ENCODE results near the gene CDC25B.

DNA sequence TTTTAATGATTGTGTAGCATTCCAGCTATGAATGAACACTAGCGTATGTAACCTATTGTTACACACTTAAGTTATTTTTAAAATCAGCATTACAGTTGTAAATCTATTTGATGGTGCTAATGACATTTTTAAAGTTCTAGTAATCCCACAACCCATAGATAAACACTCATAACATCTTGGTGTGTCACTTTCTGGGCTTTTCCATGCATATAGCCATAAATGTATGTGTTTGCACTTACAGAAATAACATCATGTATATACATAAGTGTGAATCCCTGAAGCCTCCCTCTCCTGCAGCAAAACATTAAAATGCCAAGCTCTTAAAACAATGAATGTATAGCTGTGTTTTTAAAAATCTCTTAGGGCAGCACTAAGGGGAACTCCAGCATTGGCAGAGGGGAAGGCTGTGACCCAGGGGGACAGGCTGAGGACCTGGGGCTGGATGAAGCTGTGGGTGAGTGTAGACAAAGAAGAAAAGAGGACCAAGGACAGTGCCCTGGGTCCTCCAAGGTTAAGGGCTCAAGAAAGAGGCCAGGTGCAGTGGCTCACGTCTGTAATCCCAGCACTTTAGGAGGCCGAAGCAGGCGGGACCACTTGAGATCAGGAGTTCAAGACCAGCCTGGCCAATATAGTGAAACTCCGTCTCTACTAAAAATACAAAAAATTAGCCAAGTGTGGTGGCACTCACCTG, 8.6 kb upstream of the CDC25B start:
- TF ChIP-seq, protein P1, sequence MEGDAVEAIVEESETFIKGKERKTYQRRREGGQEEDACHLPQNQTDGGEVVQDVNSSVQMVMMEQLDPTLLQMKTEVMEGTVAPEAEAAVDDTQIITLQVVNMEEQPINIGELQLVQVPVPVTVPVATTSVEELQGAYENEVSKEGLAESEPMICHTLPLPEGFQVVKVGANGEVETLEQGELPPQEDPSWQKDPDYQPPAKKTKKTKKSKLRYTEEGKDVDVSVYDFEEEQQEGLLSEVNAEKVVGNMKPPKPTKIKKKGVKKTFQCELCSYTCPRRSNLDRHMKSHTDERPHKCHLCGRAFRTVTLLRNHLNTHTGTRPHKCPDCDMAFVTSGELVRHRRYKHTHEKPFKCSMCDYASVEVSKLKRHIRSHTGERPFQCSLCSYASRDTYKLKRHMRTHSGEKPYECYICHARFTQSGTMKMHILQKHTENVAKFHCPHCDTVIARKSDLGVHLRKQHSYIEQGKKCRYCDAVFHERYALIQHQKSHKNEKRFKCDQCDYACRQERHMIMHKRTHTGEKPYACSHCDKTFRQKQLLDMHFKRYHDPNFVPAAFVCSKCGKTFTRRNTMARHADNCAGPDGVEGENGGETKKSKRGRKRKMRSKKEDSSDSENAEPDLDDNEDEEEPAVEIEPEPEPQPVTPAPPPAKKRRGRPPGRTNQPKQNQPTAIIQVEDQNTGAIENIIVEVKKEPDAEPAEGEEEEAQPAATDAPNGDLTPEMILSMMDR (IDR thresholded peaks at IDR 0.05): no peak
- TF ChIP-seq POLR2A (IDR thresholded peaks at IDR 0.05): no peak

All from vagina (tissue), 2 donors.